Colonic mucosa (tissue), 4 donors: Measurements from ENCODE around the gene ZFAND3. TPM values are rescaled to one million over a fixed set of nuclear protein-coding genes. Genes with fewer than 3 reads are reported as not detected.

ENCODE experiments used
- DNase-seq: peaks from one replicate; pipeline ENCODE4 v3.0.0-alpha.2; 2020
- H3K27ac ChIP-seq: fragments of 200-600 bp; one replicate; pipeline ENCODE4 v1.8.0; 2021
- H3K27me3 ChIP-seq: fragments of 200-600 bp; one replicate; pipeline ENCODE4 v1.8.0; 2021
- H3K36me3 ChIP-seq: fragments of 200-600 bp; one replicate; pipeline ENCODE4 v1.8.0; 2021
- H3K4me1 ChIP-seq: fragments of 200-600 bp; one replicate; pipeline ENCODE4 v1.8.0; 2021; ENCODE audit warnings: mild to moderate bottlenecking
- H3K4me3 ChIP-seq: fragments of 200-600 bp; one replicate; pipeline ENCODE4 v1.8.0; 2021
- H3K9ac ChIP-seq, 2 donors: one replicate each; pipeline ENCODE4 v1.7.0; 2013; ENCODE audit warnings: control low read depth in 2 of 2, low read depth in 2 of 2, low read length in 2 of 2
- H3K9me3 ChIP-seq: fragments of 200-600 bp; one replicate; pipeline ENCODE4 v1.8.0; 2021
- intact Hi-C: fragments of 100-400 bp; cut with DNase I; formaldehyde crosslinking; loops from one replicate; pipeline ENCODE4 v1.14.1; 2022
- total RNA-seq, 2 donors: library from RNA; stranded (reverse); fragmentation: NEBNext Ultra II Directional in 1 of 2; extraction: Animal tissue kit (Norgen Biotek cat#: 25700) in 1 of 2; gene quantifications; one replicate each; pipeline ENCODE4 v1.2.1, GENCODE V29; 2021
- TF ChIP-seq, protein P1 (sequence below): fragments of 200-600 bp; IDR thresholded peaks from one replicate; pipeline ENCODE4 v1.8.0; 2022; ENCODE audit warnings: antibody characterized with exemption, mild to moderate bottlenecking
- donor health status: healthy.
- donor health status: DM: no; HTN: no; CAD: no.
- donor health status: DM: no; HTN: no; CAD: no.

The ZFAND3 gene
- total RNA-seq, 2 donors from 2014 or later, result 42.0 to 96.8 TPM

DNA sequence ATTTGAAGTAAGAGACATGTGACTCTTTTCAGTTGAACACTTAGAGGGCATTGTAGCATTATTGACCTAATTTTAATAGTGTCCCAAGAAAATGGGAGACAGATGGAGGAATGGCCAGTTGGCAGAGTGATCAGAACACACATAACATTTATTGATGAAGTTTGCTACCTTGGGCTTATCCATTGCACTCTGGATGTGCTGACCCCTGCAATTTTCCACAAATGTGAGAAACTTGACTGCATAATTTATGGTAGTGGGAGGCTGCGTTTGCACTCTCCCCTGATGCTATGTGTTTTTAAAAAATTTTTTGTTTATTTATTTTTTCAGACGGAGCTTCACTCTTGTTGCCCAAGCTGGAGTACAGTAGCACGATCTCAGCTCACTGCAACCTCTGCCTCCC is 95.9 kb downstream of the ZFAND3 start:
- intact Hi-C loops, result no loop called here

DNA sequence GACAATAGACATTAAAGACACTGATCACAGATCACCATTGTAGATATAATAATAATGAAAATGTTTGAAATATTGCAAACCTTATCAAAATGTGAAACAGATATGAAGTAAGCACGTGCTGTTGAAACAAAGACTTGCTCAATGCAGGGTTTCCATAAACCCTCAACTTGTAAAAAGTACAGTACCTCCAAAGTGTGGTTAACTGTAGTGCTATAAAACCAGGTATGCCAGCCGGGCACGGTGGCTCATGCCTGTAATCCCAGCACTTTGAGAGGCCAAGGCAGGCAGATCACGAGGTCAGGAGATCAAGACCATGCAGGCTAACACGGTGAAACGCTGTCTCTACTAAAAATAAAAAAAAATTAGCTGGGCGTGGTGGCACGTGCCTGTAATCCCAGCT is 96.6 kb downstream of the ZFAND3 start:
- peak; percentile 24 for DNase-seq
- H3K4me3 ChIP-seq, result no peak overlapping the region
- no peaks in the 10 kb centered on the region for H3K4me1 ChIP-seq
- H3K36me3 ChIP-seq, result no peaks in the 10 kb centered on the region
- no peaks in the 10 kb centered on the region for H3K9me3 ChIP-seq
- no peak overlapping the region for H3K27ac ChIP-seq
- H3K27me3 ChIP-seq, result no peaks in the 10 kb centered on the region
- no peak overlapping the region for H3K9ac ChIP-seq
- intact Hi-C loops, result no loop called here
- TF ChIP-seq, protein P1, sequence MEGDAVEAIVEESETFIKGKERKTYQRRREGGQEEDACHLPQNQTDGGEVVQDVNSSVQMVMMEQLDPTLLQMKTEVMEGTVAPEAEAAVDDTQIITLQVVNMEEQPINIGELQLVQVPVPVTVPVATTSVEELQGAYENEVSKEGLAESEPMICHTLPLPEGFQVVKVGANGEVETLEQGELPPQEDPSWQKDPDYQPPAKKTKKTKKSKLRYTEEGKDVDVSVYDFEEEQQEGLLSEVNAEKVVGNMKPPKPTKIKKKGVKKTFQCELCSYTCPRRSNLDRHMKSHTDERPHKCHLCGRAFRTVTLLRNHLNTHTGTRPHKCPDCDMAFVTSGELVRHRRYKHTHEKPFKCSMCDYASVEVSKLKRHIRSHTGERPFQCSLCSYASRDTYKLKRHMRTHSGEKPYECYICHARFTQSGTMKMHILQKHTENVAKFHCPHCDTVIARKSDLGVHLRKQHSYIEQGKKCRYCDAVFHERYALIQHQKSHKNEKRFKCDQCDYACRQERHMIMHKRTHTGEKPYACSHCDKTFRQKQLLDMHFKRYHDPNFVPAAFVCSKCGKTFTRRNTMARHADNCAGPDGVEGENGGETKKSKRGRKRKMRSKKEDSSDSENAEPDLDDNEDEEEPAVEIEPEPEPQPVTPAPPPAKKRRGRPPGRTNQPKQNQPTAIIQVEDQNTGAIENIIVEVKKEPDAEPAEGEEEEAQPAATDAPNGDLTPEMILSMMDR, result no peak

More for the DNA sequence above, 95.9 kb downstream of the ZFAND3 start:
- Histone ChIP-seq H3K4me3 (no peak overlapping the region), H3K4me1 (no peaks in the 10 kb centered on the region), H3K9ac (no peak overlapping the region), H3K9me3 (no peaks in the 10 kb centered on the region), H3K27ac (no peak overlapping the region), H3K27me3 (no peaks in the 10 kb centered on the region), H3K36me3 (no peaks in the 10 kb centered on the region)
- TF ChIP-seq, protein P1, result no peak
- DNase-seq, result no peak

DNA sequence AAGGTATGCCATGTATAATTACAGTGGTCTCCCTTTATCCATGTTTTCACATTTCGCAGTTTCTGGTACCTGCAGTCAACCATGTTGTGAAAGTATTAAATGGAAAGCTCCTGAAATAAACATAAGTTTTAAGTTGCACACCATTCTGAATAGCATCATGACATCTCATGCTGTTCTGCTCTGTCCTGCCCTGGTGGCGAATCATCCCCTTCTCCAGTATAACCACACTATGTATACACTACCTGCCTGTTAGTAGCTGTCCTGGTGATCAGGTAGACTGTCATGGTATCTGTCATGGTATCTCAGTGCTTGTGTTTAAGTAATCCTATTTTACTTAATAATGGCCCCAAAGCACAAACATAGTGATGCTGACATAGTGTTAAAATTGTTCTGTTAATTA is 97.1 kb downstream of the ZFAND3 start:
- no peak overlapping the region for H3K27ac ChIP-seq
- H3K36me3 ChIP-seq, result no peaks in the 10 kb centered on the region
- no peak overlapping the region for H3K9ac ChIP-seq
- no peaks in the 10 kb centered on the region for H3K9me3 ChIP-seq
- H3K4me1 ChIP-seq, result no peaks in the 10 kb centered on the region
- no peaks in the 10 kb centered on the region for H3K27me3 ChIP-seq
- intact Hi-C loops, result no loop called here
- DNase-seq, result no peak
- H3K4me3 ChIP-seq, result no peak overlapping the region
- TF ChIP-seq, protein P1, result no peak

DNA sequence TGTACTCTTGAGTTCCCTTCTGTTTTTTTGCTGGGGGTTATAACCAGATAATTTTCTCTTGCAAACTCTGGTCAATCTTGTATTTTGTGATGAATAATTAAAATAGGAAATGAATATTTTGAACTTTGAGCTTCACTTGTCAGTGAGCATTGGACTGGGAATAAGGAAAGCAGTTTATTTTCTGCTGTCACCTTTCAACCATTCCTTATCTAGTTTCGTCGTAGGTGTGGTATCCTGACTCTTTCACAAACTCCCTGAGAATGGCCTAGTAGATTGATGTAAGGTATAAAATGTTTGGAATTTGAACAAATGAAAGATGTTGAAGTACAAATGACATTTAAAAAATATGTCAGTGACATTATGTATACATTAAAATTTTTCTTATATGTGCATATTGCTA is 98.0 kb downstream of the ZFAND3 start:
- intact Hi-C loops, result no loop called here
- TF ChIP-seq, protein P1, result no peak
- no peak for DNase-seq

DNA sequence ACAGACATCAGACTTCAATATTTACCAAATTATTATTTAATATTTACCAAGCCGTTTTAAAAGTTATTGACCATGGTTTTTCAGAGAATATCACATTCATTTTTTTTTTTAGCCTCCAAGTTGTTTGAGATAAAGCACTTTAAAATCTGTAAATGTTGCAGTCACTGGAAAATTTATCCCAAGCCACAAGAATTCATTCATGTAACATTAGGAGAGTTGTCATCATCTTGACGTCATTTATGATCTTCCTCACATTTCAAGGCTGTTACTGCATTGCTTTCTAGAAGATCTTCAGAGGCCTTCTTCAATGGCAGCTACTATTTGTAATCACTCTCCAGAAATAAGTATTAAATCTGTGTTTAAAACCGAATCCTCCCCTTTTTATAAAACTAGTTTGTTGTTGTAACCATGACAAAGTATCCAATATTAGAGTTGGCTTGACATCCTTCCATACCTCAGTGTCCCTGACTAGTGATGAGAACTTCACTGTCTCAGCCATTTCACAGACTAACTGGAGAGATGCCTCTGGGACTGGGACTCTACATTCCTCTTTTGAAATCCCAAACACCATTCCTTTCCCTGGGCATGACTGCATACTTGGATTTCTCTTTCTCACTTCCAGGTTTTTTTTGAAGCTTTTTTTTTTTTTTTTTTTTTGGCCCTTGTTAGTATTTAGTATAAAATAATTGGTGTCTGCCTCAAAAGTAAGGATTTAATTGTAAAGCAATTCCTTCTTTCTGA is 100.1 kb downstream of the ZFAND3 start:
- intact Hi-C loops, result no loop called here
- no peaks in the 10 kb centered on the region for H3K9me3 ChIP-seq
- no peaks in the 10 kb centered on the region for H3K4me1 ChIP-seq

More for the DNA sequence above, 98.0 kb downstream of the ZFAND3 start:
- Histone ChIP-seq H3K27me3 (no peaks in the 10 kb centered on the region), H3K9me3 (no peaks in the 10 kb centered on the region), H3K36me3 (no peaks in the 10 kb centered on the region), H3K4me3 (no peak overlapping the region), H3K9ac (no peak overlapping the region), H3K4me1 (no peaks in the 10 kb centered on the region), H3K27ac (no peak overlapping the region)

More for the DNA sequence above, 100.1 kb downstream of the ZFAND3 start:
- no peaks in the 10 kb centered on the region for H3K27me3 ChIP-seq
- no peaks in the 10 kb centered on the region for H3K36me3 ChIP-seq
- TF ChIP-seq, protein P1, result no peak
- no peak for DNase-seq
- no peak overlapping the region for H3K4me3 ChIP-seq
- H3K27ac ChIP-seq, result no peak overlapping the region
- no peak overlapping the region for H3K9ac ChIP-seq
